ENCODE measurements around the gene C19orf53.
"Not testable (repeated sequence)": the region's sequence is repeated elsewhere in the genome, so short reads cannot be mapped to it uniquely, and the experiment has no call there.

C19orf53 gene

DNA sequence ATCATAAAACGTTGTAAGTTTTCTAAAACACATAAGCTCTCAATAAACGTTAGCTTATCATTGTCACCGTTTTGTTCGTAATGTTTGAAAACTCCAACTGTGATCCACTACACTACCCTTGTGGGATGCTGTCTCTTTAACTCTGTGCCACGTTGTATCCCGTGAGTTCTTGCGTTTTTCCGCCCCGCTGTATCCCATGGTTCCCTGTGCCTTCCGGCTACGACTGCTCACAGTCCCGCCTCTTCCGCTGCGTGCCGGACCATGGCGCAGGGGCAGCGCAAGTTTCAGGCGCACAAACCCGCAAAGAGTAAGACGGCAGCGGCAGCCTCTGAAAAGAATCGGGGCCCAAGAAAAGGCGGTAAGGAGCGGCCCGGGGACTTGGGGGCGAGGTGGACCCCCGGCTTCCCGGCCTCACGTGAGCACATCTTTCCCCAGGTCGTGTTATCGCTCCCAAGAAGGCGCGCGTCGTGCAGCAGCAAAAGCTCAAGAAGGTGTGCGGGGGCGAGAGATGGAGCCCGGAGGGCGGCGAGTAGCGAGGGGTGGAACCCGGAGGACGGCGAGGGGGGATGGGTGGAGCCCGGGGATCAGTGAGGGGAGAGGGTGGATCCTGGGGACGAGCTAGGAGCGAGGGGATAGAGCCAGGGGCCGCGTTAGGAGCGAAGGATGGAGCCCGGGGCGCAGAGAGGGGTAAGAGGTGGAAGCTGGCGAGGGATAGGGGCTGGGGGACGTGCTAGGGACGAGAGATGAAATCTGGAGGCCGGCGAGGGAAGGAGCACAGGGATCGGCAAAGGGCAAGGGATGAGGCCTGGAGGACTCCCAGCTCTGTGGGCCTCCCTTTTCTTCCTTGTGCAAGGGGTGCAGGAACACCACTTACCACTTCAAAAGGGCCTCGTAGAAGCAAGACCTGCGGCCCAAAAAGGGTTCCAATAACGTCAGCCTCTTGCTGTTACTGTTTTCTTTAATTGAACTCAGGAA lies at the start of gene C19orf53:
Gene C19orf53 (plus strand): TSS at position 240 of the 975 bp plus-strand sequence. CDS start 22 bp downstream, at position 262.
- DNase-seq: peak; percentile 86

DNA sequence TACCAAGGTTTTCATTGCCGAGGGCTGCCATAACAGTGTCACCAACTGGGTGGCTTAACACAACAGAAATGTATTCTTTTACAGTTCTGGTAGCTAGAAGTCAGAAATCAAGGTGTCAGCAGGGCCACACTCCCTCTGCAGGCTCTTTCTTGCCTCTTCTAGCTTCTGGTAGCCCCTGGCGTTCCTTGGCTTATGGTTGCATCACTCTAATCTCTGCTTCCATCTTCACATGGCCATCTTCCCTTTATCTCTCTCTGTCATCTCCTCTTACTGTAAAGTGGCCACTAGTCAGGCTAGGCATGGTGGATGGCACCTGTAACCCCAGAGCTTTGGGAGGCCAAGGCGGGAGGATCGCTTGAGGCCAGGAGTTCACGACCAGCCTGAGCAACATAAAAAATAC lies 47.9 kb upstream of the C19orf53 start:
- DNase-seq: no peak

DNA sequence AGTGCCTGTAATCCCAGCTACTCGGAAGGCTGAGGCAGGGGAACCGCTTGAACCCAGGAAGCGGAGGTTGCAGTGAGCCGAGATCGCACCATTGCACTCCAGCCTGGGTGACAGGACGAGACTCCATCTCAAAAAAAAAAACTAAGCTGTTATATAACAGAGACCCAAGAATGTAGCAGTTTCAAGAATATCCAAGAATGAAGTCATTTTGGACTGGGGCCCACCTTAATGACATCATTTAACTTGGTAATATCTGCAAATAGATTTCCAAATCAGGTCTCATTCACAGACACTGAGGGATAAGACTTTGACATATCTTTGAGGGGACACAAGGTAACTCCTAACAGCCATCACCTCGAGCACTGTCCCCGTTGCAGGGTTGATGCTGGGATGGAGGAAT lies 46.5 kb upstream of the C19orf53 start:
- no peak for DNase-seq

DNA sequence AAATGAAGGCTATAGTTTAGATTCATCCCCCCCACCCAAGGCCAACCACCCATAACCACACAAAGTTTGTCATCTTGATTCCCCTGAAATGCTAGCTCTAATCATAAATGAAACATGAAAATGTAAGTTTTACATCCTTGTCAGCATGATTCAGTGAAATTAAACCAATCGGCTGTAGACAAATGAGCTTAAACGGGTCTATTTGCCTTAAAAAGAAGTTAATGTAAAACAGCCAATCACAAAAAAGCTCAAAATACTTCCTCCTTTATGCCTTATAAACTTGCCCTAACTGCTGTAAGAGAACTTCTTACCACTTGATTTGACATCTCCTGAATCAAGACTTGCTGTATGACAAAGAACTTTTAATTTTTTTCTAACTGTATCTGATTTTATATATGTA lies 44.4 kb upstream of the C19orf53 start:
- no peak for DNase-seq

DNA sequence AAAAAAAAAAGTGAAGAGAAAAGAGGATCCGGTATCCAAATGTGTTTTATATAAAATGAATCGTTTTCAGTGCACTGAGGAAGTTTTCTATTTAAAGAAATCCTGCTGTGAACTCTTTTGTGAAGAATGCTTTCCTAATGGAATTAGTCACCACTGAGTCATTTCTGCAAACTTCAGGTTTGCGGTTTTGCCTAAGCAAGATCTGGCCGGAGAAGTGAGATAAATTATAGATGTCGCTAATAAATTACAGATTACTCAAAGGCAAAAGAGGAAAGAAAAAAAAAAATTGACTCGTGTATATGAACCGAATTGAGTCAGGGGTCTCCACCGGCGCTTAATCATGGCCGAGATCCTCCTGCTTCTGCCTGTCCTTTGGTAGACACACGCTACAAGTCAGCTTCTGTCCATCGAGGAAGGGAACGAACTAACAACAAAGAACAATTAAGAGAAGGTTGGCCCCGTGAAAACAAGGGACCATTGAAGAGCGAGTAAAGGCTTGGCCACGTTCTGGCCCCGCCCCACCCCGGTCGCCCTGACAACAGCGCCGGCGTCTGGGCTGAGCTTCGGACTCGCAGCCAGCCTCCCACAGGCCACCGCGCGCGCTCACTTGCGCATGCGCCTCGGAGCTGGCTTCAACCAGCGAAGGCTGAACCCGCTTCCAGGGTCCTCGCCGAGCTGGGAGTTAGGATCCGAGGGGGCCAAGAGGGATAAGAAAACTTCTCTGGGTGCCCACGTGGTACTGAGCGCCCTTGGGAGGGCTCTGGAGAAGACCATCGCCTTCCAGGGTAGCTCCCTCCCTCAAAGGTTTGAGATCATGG lies 42.9 kb upstream of the C19orf53 start:
- DNase-seq: peak; percentile 94

DNA sequence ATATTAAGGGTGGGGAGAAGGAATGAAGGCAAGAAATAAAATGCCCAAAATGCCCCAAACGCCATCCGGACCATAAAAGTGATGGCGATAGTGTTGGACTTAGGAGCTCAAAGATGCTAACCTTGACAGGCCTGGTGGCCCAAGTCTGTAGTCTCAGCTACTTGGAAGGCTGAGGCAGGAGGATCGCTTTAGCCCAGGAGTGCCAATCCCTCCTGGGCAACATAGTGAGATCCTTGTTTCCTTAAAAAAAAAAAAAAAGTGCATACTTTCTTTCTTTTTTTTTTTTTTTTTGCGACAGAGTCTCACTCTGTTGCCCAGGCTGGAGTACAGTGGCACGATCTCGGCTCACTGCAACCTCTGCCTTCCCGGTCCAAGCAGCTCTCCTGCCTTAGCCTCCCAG lies 41.9 kb upstream of the C19orf53 start:
- no peak for DNase-seq

DNA sequence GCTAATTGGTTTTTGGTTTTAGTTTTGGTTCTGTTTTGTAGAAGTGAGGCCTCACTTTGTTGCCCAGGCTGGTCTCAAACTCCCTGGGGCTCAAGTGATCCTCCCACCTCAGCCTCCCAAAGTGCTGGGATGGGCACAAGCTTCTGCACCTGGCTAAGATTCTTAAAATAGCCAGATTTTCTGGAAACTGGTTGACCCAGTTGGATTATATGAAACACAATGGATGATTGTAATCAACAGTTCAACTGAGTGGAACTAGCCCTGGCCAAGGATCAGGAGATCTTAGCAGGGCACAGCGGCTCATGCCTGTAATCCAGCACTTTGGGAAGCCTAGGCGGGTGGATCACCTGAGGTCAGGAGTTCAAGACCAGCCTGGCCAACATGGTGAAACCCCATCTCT lies 39.5 kb upstream of the C19orf53 start:
- DNase-seq: no peak

DNA sequence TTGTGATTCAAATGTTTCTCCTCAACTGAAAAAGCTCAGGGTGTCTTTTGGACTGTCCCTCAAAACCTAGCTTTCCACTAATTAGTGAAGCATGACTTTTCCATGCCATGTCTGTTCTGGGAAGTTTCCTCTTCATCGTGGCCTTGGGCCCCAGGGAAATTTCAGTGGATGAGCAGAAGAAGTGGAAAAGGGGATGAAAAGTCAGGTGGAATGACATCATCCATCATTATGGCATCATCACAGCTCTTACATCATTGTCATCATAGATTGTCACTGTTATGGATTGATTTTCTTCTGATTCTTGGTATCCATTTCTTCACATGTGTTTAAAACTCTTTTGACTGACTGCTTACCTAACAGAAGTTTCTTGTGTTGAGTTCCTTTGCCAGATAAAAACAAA lies 36.2 kb upstream of the C19orf53 start:
- DNase-seq: no peak

DNA sequence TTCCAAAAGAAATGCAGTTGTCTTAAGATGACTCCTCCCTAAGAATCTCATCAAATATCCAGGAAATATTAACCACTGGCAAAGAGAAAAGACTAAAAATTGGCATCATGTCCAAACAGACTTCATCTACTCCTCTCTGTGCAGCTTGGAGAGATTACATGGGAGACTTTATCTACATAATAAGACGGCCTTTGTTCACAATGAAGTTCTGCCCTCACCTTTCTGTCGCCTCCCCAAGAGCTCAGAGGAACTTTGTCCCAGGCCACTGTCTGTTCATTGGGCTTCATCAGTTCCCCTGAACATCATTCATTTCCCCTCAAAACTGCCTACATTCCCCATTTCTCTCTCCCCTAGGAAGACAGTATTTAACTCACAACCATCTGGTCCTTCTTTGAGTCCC lies 32.4 kb upstream of the C19orf53 start:
- DNase-seq: no peak

DNA sequence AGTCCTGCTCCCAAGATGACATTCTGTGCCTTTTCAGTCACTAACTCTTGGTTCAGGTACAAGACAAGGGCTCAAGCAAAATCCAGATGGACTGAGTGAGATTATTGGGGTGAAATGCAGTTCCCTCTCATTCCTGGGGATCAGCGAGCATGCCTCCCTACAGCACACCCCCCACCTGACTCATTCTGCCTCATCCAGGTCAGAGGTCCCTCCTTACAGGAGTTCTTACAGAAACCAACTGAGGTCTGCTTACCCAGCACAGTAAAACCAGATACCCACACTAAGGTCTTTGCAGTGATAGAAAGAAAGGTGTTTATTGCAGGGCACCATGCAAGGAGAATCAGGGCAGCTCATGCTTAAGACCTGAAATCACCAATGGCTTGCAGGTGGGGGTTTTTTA lies 31.5 kb upstream of the C19orf53 start:
- DNase-seq: no peak

DNA sequence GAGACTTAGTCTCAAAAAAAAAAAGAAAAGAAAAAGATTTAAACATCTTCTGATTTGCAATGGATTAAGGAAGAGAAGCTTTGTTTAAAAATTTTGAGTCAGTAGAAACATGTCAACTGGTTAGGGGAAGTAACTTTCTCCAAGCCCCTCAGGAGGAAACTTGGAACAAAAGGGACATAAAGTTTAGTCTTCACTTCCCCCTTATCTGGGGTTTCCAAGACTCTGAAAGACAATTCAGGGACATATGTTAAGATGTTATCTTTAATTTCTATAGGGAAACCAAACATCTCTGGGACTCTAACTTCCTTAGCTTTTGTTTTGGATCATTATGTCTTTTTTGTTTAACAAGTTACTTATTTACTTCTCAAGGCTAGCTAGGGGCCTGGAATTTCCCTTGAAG lies 30.1 kb upstream of the C19orf53 start:
- DNase-seq: no peak

DNA sequence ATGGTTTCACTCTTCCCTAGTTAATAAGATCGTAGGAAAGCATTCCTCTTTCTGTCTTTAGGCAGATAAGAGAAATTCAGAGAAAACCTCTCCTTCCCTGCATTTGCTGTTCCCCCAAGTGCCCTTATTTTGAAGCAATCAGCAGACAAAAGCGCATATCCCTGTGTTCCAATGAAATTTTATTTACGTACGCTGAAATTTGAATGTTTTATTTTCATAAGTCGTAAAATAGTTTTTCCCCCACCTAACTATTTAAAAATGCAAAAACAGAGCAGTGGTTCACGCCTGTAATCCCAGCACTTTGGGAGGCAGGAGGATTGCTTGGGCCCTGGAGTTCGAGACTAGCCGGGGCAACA lies 27.2 kb upstream of the C19orf53 start:
- DNase-seq: no peak

DNA sequence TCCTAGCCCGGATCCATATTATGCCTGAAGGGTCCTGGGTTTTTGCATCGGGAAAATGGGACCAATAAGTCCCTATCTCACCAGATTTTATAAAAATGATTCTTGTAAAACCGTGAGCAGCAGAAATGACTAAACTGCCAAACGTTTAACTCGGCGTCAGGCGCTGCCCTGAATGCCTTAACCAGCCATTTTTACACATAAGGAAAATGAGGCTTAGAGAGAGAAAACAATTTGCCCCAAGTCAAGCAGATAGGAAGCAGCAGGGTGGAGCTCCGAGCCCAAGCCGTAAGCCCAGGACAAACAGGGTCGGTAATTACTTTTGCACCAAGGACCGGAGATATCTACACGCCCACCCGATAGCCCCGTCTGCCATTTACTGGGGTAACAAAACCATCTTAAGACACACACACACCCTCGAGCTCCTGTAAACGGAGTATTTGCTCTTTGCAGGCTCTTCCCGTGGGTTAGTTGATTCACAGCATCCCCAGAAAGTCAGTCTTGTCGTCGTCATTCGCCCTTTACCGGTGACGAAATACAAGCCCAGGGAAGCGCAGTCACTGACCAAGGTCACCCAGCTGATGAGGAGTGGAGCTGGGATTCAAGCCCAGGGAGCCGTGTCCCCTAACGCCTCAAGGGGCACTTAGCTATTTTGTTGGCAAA lies 26.0 kb upstream of the C19orf53 start:
- DNase-seq: no peak

DNA sequence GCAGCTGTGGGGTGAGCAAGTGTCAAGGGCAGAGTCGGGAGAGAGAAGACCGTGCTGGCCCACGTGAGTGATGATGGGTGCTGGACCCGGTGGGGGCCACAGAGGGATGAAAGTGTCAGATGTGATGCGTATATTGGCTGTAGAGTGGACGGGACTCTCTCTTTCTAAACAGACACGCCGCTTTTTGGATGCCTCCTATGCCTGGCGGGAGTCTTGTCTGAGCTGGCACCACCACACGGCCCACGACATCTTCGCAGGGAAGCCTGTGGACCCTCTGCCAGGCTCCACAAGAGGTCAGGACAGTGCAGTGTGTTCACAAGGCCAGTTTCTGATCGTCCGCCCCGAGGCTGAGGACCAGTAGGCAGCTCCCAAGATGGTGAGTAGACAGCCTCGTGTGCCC lies 22.8 kb upstream of the C19orf53 start:
- no peak for DNase-seq

DNA sequence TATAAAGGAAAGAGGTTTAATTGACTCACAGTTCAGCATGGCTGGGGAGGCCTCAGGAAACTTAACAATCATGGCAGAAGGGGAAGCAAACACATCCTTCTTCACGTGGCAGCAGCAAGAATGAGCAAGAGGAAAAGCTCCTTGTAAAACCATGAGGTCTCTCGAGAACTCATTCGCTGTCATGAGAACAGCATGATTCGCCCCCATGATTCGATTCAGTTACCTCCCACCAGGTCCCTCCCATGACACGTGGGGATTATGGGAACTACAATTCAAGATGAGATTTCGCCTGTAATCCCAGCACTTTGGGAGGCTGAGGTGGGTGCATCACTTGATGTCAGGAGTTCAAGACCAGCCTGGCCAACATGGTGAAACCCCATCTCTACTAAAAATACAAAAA lies 20.6 kb upstream of the C19orf53 start:
- DNase-seq: not testable (repeated sequence)

DNA sequence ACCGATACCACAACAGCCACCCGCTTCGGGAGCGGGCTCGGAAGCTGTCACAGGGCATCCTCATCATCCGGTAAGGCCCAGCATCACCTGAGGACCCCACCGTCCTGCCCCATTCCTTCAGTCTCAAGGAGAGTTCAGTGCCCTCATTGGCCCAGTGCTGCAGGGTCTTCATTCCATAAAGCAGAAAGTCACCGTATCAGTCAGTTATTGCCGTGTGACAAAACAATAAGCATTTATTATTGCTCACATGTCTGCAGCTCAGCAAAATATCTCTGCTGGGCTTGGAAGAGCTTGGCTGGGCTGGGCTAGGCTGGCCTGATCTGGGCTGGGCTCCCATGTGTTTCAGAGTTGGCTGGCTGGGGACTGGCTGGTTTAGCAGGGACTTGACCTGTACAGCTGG lies 18.0 kb upstream of the C19orf53 start:
- DNase-seq: no peak

DNA sequence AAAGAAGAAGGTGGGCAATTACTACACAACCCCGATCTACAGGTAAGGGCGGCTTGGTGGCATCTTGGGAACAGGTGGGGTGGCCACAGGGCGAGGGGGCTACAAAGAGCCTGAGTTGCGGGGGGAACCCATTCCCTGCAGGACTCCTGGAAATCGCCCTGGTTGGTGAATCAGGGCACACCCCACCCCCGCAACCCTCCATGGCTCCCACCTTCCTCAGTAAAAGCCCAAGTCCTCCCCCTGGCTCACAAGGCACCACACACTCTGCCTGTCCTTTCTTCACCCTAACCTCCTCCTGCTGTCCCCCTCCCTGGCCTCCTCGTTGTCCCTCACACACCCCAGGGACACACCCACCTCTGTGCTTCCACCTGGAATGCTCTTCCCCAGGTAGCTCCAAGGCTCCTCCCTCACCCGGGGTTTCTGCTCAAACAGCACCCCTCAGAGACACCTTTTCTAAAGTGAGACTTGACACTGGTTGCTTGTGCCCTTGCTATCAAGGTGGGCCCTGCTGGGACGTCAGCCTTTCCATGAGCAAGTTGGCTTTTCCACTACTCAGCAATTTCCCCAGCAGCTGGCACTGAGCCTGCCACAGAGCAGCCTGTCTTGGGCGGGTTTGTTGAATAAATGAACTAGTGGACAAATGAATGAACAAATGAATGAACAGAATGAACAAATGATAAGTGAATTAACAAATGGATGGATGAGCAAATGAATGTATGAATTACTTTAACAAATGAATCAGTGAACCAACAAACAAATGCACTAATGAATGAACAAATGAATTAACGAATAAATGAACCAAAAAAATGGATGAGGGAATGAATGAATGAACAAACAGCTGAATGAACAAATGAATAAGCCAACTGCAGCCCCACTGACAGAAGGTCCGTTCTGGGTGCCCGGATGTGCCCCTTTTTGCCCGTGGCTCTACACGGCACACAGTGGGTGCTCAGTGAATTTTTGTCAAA lies 16.2 kb upstream of the C19orf53 start:
- no peak for DNase-seq

DNA sequence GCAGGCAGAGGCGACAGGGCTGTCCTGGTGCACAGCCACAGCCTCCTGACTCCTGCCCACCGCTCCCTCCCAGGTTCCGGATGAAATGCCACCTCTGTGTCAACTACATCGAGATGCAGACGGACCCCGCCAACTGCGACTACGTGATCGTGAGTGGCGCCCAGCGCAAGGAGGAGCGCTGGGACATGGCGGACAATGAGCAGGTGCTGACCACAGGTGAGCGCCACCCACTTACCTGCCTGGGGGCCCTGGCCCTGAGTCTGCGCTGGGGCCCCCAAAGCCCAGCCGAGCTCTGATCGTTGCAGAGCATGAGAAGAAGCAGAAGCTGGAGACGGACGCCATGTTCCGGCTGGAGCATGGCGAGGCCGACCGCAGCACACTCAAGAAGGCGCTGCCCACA lies 15.5 kb upstream of the C19orf53 start:
- no peak for DNase-seq

DNA sequence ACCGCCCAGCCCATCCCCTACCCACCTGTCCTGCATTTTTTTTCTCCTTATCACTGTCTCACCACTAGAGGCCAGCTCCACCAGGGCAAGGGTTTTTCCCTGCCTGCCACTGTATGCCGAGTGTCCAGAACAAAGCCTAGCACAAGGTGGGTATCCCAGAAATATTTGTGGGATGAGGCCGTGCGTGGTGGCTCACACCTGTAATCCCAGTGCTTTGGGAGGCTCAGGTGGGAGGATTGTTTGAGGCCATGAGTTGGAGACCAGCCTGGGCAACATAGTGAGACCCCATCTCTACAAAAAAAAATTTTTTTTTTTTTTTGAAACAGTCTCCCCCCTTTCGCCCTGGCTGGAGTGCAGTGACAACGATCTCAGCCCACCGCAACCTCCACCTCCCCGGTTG lies 12.8 kb upstream of the C19orf53 start:
- no peak for DNase-seq

DNA sequence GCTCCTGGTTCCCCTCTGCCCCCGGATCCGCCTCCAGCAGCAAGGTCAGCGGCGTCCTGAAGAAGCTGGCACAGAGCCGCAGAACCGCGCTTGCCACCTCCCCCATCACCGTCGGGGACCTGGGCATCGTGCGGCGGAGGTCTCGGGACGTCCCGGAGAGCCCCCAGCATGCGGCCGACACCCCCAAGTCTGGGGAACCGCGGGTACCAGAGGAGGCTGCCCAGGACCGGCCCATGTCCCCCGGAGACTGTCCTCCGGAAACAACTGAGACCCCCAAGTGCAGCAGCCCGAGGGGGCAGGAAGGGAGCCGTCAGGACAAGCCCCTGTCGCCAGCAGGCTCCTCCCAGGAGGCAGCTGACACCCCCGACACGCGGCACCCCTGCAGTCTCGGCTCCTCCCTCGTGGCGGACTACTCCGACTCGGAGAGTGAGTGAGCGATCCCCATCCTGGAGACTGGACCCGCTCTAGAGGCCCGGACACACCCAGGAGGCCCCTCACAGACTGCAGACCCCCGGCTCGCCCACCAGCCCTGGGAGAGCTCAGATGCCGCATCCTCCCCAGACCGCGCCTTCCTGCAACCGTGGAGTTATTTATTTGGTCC lies 11.5 kb upstream of the C19orf53 start:
- no peak for DNase-seq

DNA sequence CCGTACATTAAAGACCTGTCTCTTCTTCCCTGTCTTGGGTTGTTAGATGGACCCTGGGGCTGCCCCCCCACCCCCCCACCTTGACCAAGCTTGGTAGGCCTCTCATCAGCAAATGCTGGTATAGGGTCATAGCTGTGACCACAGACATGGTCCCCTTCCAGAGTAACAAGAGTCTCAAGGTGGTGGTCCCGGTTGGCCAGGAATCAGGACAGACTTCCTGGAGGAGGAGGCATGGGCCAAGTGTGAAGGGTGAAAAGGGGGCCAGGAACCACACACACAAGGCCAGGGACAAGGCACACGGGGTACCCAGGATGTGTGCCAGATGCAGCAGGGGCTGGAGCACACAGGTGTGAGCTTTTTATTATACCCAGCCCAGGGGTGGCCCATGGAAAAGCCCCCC lies 11.0 kb upstream of the C19orf53 start:
- DNase-seq: no peak
